Bronchial epithelial cell (primary cell): ENCODE data around the gene TBPL1. TPM values are rescaled to one million over a fixed set of nuclear protein-coding genes. Genes with fewer than 3 reads are reported as not detected.

Experiments used
- DNase-seq: peaks from one replicate; pipeline ENCODE4 v3.0.0-alpha.2; 2010; ENCODE audit warnings: low read depth
- FAIRE-seq: peaks from 2 replicates; lab custom pipeline; 2011; peaks lifted over from hg19 to GRCh38; lab: Jason Lieb, UNC
- H3K27me3 ChIP-seq: 2 replicates; pipeline ENCODE4 v1.5.1; 2011; ENCODE audit warnings: low read length; ENCODE audit not compliant: control insufficient read depth, insufficient read depth
- H3K36me3 ChIP-seq: 2 replicates; pipeline ENCODE4 v1.5.1; 2011; ENCODE audit warnings: low read length; ENCODE audit not compliant: control insufficient read depth, insufficient read depth
- H3K4me3 ChIP-seq: 2 replicates; pipeline ENCODE4 v1.5.1; 2011; ENCODE audit warnings: mild to moderate bottlenecking, low read depth, low read length, control low read depth
- total RNA-seq: library from RNA; depleted of rRNA; stranded (reverse); fragments of >200 nt; gene quantifications from 2 replicates; pipeline ENCODE4 v1.2.1, GENCODE V29; 2014
- TF ChIP-seq, protein P1 (sequence below): IDR thresholded peaks from 2 replicates; pipeline ENCODE4 v1.5.1; 2011; ENCODE audit warnings: mild to moderate bottlenecking, moderate library complexity, low read length, control low read depth, inconsistent platforms; ENCODE audit not compliant: insufficient read depth, severe bottlenecking

The TBPL1 gene
- 15.9 and 18.4 TPM in 2 replicates for total RNA-seq

GRCh38 chr6:133952815-133953633, at the start of gene TBPL1:
TSS of gene TBPL1 (plus strand) at chr6:133953224. CDS start at chr6:133980126, 26,902 bp downstream.
- FAIRE-seq (no peak), DNase-seq (peak; percentile 77)
- Histone ChIP-seq H3K27me3 (no peaks in the 10 kb centered on the region), H3K36me3 (no peaks in the 10 kb centered on the region), H3K4me3 (peak within 1 kb of the TSS; percentile 91)
- TF ChIP-seq, protein P1, sequence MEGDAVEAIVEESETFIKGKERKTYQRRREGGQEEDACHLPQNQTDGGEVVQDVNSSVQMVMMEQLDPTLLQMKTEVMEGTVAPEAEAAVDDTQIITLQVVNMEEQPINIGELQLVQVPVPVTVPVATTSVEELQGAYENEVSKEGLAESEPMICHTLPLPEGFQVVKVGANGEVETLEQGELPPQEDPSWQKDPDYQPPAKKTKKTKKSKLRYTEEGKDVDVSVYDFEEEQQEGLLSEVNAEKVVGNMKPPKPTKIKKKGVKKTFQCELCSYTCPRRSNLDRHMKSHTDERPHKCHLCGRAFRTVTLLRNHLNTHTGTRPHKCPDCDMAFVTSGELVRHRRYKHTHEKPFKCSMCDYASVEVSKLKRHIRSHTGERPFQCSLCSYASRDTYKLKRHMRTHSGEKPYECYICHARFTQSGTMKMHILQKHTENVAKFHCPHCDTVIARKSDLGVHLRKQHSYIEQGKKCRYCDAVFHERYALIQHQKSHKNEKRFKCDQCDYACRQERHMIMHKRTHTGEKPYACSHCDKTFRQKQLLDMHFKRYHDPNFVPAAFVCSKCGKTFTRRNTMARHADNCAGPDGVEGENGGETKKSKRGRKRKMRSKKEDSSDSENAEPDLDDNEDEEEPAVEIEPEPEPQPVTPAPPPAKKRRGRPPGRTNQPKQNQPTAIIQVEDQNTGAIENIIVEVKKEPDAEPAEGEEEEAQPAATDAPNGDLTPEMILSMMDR: no peak

- FAIRE-seq (no peak), DNase-seq (no peak)
- peaks cover 18% of the 10 kb centered on the region for H3K27me3 ChIP-seq
These were observed 49.2 kb upstream of the TBPL1 start for GRCh38 chr6:133903855-133904254.

GRCh38 chr6:133906050-133906449, 47.0 kb upstream of the TBPL1 start:
- no peak overlapping the region for H3K4me3 ChIP-seq
- FAIRE-seq (no peak), DNase-seq (no peak)
- peaks cover 18% of the 10 kb centered on the region for H3K27me3 ChIP-seq
- TF ChIP-seq, protein P1: no peak
- H3K36me3 ChIP-seq: no peaks in the 10 kb centered on the region

More at GRCh38 chr6:133903855-133904254, 49.2 kb upstream of the TBPL1 start:
- TF ChIP-seq, protein P1: no peak
- H3K4me3 ChIP-seq: no peak overlapping the region
- no peaks in the 10 kb centered on the region for H3K36me3 ChIP-seq

GRCh38 chr6:133916650-133917151, 36.3 kb upstream of the TBPL1 start:
- no peaks in the 10 kb centered on the region for H3K36me3 ChIP-seq
- no peak overlapping the region for H3K4me3 ChIP-seq
- no peaks in the 10 kb centered on the region for H3K27me3 ChIP-seq
- TF ChIP-seq, protein P1: peak; percentile 92
- FAIRE-seq (no peak), DNase-seq (peak; percentile 75)

- no peak for DNase-seq
- Histone ChIP-seq H3K27me3 (no peaks in the 10 kb centered on the region), H3K36me3 (no peaks in the 10 kb centered on the region), H3K4me3 (no peak overlapping the region)
- TF ChIP-seq, protein P1: no peak
- FAIRE-seq: no peak
These were observed 35.2 kb upstream of the TBPL1 start for GRCh38 chr6:133917781-133918180.
